HG03469 (cell line): ENCODE measurements around the gene EDC4.
"Not testable (repeated sequence)": the region's sequence is repeated elsewhere in the genome, so short reads cannot be mapped to it uniquely, and the experiment has no call there.

Experiments used
- ATAC-seq: cut with Tn5 transposase; IDR thresholded peaks from one replicate; pipeline ENCODE4 v1.9.1; 2021; ENCODE audit warnings: mild to moderate bottlenecking, moderate library complexity, moderate number of reproducible peaks; ENCODE audit not compliant: unreplicated experiment

Gene EDC4

GRCh38 chr16:67872631-67873434 lies at the start of gene EDC4:
TSS of gene EDC4 (plus strand) at chr16:67873052. CDS start at chr16:67873262, 210 bp downstream.
- peak; percentile 38 for ATAC-seq

DNA sequence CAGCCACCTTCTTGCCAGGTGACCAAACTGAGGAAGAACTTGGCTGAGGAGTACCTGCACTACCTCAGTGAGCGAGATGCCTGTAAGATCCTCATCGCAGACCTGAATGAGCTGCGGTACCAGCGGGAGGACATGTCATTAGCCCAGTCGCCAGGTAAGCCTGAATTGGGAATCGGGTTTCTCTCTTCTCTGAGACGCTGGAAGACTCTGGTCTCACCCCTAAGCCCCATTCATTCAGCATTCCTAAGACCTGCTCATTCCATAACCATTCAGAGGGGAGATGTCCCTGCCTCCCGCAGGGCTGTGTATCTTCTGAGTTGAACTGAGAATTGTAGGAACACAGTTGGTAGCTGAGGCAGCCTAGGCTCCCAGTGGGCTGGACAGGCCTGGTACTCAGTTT lies 47.7 kb upstream of the EDC4 start:
- no peak for ATAC-seq

- ATAC-seq = no peak
Observed at GRCh38 chr16:67825906-67826305, 46.9 kb upstream of the EDC4 start.

- no peak for ATAC-seq
Observed at GRCh38 chr16:67828651-67829050, 44.2 kb upstream of the EDC4 start.

- no peak for ATAC-seq
Observed at GRCh38 chr16:67833030-67833414, 39.8 kb upstream of the EDC4 start.

- ATAC-seq = peak; percentile 82
Observed at GRCh38 chr16:67833415-67834241, 39.2 kb upstream of the EDC4 start.

GRCh38 chr16:67834242-67834614 lies 38.6 kb upstream of the EDC4 start:
- ATAC-seq = no peak

DNA sequence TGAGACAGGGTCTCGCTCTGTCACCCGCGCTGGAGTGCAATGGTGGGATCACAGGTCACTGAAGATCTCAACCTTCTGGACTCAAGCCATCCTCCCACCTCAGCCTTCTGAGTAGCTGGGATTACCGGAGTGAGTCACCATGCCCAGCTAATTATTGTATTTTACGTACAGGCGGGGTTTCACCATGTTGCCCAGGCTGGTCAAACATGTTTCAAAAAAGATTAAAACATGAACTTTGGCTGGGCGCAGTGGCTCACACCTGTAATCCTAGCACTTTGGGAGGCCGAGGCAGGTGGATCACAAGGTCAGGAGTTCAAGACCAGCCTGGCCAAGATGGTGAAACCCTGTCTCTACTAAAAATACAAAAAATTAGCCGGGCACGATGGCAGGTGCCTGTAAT lies 35.7 kb upstream of the EDC4 start:
- not testable (repeated sequence) for ATAC-seq

GRCh38 chr16:67837811-67838210 lies 35.0 kb upstream of the EDC4 start:
- ATAC-seq = no peak

GRCh38 chr16:67841198-67841815 lies 31.5 kb upstream of the EDC4 start:
- ATAC-seq = no peak

DNA sequence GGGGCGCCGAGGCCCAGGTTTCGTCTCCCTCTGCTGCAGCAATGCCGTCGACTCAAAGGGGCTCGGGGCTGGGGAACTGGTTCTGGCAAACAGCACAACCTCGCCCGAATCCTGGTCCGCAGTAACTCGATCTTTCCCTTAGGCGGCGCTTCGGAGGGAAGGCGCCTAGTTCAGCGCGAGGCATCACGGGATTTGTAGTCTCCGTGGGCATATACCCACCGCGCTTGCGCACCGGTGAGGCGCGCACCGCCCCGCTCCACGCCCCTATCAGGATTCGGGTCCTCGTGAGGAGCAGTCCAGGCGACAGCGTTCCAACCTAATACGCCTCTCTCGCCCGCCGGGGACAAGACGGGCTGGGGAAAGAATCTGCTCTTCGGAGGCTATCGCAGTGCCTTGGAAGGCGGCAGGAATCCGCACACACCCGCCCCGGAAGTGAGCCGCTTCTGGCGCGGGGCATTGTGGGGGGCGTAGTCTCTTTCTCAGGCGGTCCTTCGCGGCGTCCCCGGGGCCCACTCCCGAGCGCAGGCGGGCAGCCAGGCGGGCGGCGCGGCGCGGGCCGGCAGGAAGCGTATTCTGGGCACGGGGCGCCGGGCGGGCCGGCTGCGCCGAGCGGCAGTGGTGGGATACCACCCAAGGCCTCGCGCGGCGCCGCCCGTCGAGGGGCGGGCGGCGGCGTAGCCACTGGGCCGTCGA lies 30.9 kb upstream of the EDC4 start, which contains the start of gene THAP11:
TSS of gene THAP11 (plus strand) at position 505 of the 693 bp plus-strand sequence. CDS start 235 bp downstream, outside the sequence.
- ATAC-seq = peak; percentile 45

DNA sequence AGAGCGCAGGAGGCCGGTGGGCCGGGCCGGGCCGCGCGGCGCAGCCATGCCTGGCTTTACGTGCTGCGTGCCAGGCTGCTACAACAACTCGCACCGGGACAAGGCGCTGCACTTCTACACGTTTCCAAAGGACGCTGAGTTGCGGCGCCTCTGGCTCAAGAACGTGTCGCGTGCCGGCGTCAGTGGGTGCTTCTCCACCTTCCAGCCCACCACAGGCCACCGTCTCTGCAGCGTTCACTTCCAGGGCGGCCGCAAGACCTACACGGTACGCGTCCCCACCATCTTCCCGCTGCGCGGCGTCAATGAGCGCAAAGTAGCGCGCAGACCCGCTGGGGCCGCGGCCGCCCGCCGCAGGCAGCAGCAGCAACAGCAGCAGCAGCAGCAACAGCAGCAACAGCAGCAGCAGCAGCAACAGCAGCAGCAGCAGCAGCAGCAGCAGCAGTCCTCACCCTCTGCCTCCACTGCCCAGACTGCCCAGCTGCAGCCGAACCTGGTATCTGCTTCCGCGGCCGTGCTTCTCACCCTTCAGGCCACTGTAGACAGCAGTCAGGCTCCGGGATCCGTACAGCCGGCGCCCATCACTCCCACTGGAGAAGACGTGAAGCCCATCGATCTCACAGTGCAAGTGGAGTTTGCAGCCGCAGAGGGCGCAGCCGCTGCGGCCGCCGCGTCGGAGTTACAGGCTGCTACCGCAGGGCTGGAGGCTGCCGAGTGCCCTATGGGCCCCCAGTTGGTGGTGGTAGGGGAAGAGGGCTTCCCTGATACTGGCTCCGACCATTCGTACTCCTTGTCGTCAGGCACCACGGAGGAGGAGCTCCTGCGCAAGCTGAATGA lies 30.1 kb upstream of the EDC4 start:
- no peak for ATAC-seq

DNA sequence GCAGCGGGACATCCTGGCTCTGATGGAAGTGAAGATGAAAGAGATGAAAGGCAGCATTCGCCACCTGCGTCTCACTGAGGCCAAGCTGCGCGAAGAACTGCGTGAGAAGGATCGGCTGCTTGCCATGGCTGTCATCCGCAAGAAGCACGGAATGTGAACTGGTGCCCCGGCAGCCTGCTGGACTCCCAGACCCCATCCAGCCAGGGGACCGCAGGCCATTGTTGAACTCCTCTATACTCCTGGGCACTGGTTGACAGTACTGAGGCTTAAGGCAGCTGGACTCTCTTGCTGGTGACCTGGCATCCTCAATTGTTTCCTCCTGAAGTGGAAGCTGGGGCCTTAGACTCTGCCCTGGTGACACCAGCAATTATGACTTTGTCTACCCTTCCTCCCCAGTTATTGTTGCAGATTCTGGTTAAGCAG lies 29.5 kb upstream of the EDC4 start:
- ATAC-seq = no peak

GRCh38 chr16:67844497-67844896 lies 28.4 kb upstream of the EDC4 start:
- no peak for ATAC-seq

- no peak for ATAC-seq
Observed at GRCh38 chr16:67845291-67846062, 27.4 kb upstream of the EDC4 start.

- ATAC-seq = no peak
Observed at GRCh38 chr16:67846063-67846319, 26.9 kb upstream of the EDC4 start.

GRCh38 chr16:67846320-67847063 lies 26.4 kb upstream of the EDC4 start, which contains the start of gene NUTF2:
TSS of gene NUTF2 (plus strand) at chr16:67846933. CDS start at chr16:67865131, 18,198 bp downstream.
- peak; percentile 33 for ATAC-seq

DNA sequence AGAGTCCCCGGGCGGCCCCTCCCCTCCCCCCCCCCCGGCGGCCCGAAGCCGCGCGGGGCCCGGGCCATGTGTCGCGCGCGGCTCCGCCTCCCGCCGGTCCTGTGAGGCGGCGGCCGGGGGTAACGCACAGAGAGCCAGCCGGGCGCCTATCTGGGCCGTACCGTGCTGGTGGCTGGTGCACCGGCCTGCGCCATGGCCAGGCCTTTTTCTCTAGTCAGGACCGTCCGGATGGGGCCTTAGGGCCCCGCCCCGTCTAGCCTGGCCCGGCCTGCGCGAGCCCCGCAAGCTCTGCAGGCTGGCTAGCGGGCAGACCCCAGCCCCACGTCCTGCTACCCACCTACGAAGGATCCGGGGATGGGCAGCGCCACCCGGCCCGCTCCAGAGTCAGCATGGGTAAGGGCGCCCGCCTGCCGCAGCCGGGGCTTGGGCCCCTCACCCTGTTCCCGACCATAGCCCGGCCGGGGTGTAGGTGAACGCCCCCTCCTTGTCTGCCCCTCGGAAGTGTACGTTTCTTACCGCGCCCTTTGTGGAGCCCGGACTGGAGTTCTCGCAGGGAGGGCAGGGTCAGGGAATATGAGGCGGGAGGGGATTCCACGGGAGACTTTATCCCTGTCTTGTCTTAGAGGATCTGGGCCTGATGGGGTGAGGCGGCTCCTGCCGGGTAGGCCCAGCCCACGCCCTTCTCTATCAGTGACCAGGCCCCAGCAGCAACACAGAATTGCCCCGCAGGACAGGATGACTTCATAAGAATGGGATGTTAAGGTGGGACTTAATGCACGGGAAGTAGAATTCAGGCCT lies 25.6 kb upstream of the EDC4 start, which contains the start of gene CENPT:
TSS of gene CENPT (minus strand) at position 630 of the 798 bp plus-strand sequence. CDS start 13,834 bp downstream, outside the sequence.
- ATAC-seq = peak; percentile 22
